ENCODE results near the gene GRB2. TPM values are rescaled to one million over a fixed set of nuclear protein-coding genes. Genes with fewer than 3 reads are reported as not detected.
A peak's percentile ranks its signal among the peaks of the same experiment; 100 is the strongest.

The GRB2 gene
- total RNA-seq, 6 donors from 2014 or later = 103 to 168 (median 151) TPM

DNA sequence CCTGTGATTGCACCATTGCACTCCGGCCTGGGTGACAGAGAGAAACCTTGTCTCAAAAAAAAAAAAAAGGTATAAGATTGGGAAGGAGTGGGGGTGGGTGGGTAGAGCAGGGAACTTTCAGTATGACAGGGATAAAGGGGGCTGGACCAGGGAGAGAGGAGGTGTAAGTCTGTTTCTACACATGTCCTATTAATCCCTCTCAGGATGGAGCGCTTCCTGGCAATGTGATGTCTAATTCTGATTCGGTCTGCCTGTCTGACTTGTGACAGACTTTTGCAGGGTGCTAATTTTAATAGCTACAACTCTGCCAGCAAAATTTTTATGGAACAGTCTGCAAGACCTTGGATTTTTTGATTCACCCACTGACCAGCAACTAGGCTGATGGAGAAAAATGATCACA lies 62.5 kb downstream of the GRB2 start:
- H3K4me3 ChIP-seq = no peak overlapping the region
- TF ChIP-seq CTCF (IDR thresholded peaks at IDR 0.05) (no peak), POLR2AphosphoS5 (IDR thresholded peaks at IDR 0.05) (no peak), POLR2A (IDR thresholded peaks at IDR 0.05) (no peak), EP300 (IDR thresholded peaks at IDR 0.05) (no peak)
- DNase-seq (no peak), ATAC-seq (ENCODE audit: low FRiP score in 2 of 2) (no peak)
- no peaks in the 10 kb centered on the region for H3K36me3 ChIP-seq
- H3K27ac ChIP-seq = no peak overlapping the region
- 61 to 71% methylated on average over 3 of the region's 3 CpGs for WGBS, 2 donors
- no peaks in the 10 kb centered on the region for H3K27me3 ChIP-seq
- H3K9me3 ChIP-seq = no peaks in the 10 kb centered on the region
- peaks cover 40 to 87% (median 51%) of the 10 kb centered on the region in 4 donors for H3K4me1 ChIP-seq

DNA sequence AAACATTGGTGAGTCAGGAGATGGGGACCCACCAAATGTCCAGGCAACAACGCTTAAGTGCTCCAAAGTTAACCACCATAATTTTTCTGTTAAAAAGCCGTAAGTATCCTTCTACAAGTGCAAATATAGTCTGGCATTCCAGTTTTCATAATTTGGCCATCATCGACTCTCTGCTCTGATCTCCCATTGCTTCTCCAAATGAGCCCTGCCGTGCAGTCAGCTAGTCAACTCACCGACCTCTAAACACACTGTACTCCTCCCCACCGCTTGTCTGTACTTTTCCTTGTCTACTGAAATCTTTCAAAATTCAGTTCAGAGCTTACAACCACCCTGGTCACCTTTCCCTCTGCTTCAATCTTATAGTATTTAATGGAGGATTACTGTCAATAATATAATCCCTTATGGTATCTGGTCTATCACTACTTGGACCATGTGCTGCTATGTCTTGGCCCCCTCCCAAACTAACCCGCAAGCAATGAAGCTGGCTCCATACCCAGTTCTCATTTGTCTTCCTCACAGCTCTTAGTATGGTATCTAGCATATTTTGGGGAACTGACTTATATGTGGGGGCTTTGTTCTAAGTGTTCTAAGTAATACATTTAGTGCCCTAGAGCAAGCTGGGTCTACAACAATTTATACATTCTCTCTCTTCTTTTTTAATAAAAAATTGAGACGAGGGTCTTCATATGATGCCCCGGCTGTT lies 63.5 kb downstream of the GRB2 start:
- ATAC-seq (ENCODE audit: low FRiP score in 2 of 2) (no peak), DNase-seq (no peak)
- WGBS, 2 donors = 83 to 85% methylated on average over 9 of the region's 9 CpGs
- Histone ChIP-seq H3K27me3 (no peaks in the 10 kb centered on the region), H3K9me3 (no peaks in the 10 kb centered on the region), H3K27ac (no peak overlapping the region), H3K36me3 (no peaks in the 10 kb centered on the region), H3K4me3 (no peak overlapping the region), H3K4me1 (peaks cover 29 to 85% (median 45%) of the 10 kb centered on the region in 4 donors)
- TF ChIP-seq POLR2AphosphoS5 (IDR thresholded peaks at IDR 0.05) (no peak), POLR2A (IDR thresholded peaks at IDR 0.05) (no peak), EP300 (IDR thresholded peaks at IDR 0.05) (no peak), CTCF (IDR thresholded peaks at IDR 0.05) (no peak)

- DNase-seq (no peak), ATAC-seq (ENCODE audit: low FRiP score in 2 of 2) (no peak)
Observed at GRCh38 chr17:75340631-75341030, 64.8 kb downstream of the GRB2 start.

DNA sequence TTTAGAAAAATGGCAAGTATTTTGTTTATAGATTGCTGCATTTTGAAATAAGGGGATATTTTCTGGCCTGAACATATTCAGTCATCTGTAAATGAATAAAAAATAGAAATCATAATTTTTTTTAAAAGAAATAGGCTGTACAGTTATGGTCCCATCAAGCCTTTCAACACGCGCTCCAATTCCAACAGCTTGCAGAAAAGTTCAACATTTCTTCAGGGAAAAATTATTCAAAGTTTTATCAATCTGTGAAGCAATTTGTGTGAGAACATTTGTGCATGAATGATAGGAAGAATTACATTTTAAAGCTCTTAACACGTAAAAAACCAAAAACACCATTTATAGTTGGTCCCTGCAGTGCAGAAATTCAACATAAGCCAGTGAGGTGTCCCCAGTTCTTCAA lies 65.5 kb downstream of the GRB2 start:
- 93 to 99% methylated on average over 3 of the region's 3 CpGs for WGBS, 2 donors
- Histone ChIP-seq H3K9me3 (no peaks in the 10 kb centered on the region), H3K27ac (no peak overlapping the region), H3K4me1 (peaks cover 21 to 80% (median 37%) of the 10 kb centered on the region in 4 donors), H3K27me3 (no peaks in the 10 kb centered on the region), H3K36me3 (no peaks in the 10 kb centered on the region), H3K4me3 (no peak overlapping the region)
- TF ChIP-seq CTCF (IDR thresholded peaks at IDR 0.05) = no peak
- TF ChIP-seq EP300 (IDR thresholded peaks at IDR 0.05) = no peak
- no peak for TF ChIP-seq POLR2AphosphoS5 (IDR thresholded peaks at IDR 0.05)
- TF ChIP-seq POLR2A (IDR thresholded peaks at IDR 0.05) = no peak
- no peak for ATAC-seq (ENCODE audit: low FRiP score in 2 of 2)
- DNase-seq = no peak

More at GRCh38 chr17:75340631-75341030, 64.8 kb downstream of the GRB2 start:
- no peak overlapping the region for H3K27ac ChIP-seq
- WGBS, 2 donors = 84 to 85% methylated on average over 5 of the region's 5 CpGs
- no peaks in the 10 kb centered on the region for H3K27me3 ChIP-seq
- H3K4me3 ChIP-seq = no peak overlapping the region
- no peaks in the 10 kb centered on the region for H3K9me3 ChIP-seq
- peaks cover 24 to 86% (median 41%) of the 10 kb centered on the region in 4 donors for H3K4me1 ChIP-seq
- TF ChIP-seq POLR2A (IDR thresholded peaks at IDR 0.05) = no peak
- no peak for TF ChIP-seq CTCF (IDR thresholded peaks at IDR 0.05)
- TF ChIP-seq EP300 (IDR thresholded peaks at IDR 0.05) = no peak
- no peak for TF ChIP-seq POLR2AphosphoS5 (IDR thresholded peaks at IDR 0.05)
- no peaks in the 10 kb centered on the region for H3K36me3 ChIP-seq

DNA sequence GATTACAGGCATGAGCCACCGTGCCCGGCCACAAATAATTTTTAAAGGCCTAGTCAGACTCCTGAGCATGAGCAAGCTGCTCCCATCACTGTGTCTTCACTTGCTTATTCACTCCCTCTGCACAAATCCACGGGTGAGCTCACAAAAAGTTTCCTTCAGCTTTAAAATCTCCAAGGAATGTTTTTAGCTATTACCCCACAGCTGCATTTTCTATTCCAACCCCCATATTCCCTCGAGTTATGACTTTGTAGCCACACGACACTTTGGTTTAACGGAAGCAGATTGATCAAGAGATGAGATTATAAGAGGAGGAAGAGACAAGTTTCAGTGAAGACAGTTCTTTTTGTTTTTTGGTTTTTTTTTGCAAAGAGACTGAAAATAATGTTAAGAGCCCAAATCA lies 67.1 kb downstream of the GRB2 start:
- ATAC-seq (ENCODE audit: low FRiP score in 2 of 2) = peak in 1 of 2 donors; percentile 45
- Histone ChIP-seq H3K27me3 (no peaks in the 10 kb centered on the region), H3K9me3 (no peaks in the 10 kb centered on the region), H3K36me3 (no peaks in the 10 kb centered on the region), H3K4me1 (peaks cover 6 to 64% (median 25%) of the 10 kb centered on the region in 4 donors), H3K27ac (peak overlapping the region in 2 of 4 donors; percentile 26 to 57), H3K4me3 (no peak overlapping the region)
- 38 to 47% methylated on average over 5 to 6 of the region's 6 CpGs for WGBS, 2 donors
- no peak for TF ChIP-seq POLR2AphosphoS5 (IDR thresholded peaks at IDR 0.05)
- no peak for TF ChIP-seq CTCF (IDR thresholded peaks at IDR 0.05)
- TF ChIP-seq POLR2A (IDR thresholded peaks at IDR 0.05) = no peak
- TF ChIP-seq EP300 (IDR thresholded peaks at IDR 0.05) = no peak
- no peak for DNase-seq

Data from upper lobe of left lung (tissue), 6 donors.